ENCODE data around the gene SNRPA. TPM values are rescaled to one million over a fixed set of nuclear protein-coding genes. Genes with fewer than 3 reads are reported as not detected.

SNRPA gene
- total and polyA plus RNA-seq, 2 of the 13 experiments (the other 11 are each of a cell fraction or from before 2014, with no cell fraction given), result 59.6 to 162 TPM

DNA sequence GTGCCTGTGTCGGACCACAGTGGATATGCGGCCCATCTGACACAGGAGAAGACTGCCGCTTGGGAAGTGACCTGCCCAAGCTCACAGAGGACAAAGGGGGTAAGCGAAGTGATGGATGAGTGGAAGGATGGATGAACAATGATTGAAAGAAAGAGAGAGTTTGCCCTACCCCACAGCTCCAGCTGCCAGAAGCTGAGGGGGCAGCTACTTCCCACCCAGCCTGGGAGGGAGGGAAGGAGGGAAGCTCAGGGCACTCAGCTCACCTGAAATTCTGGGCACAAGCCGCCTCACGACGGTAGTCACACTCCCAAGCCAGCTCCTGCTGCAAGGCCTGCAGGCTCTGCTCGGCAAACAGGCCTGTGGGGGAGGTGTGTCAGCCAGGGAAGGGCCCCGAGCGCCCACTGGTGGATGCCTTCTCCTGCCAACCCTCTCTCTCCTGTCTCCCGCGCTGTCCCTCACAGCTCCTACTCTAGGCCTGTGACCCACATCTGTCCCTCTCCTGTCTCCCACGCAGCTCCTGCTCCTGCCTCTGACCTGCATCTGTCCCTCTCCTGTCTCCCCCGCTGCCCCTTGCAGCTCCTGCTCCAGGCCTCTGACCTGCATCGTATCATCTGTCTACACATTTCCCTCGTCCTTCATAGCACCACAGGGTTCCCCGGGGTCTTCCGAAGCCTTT, 48.5 kb upstream of the SNRPA start (continued):
- no peak for TF ChIP-seq SP2 (CRISPR knock-in tag; IDR thresholded peaks at IDR 0.05)
- TF ChIP-seq RXRA (CRISPR knock-in tag; IDR thresholded peaks at IDR 0.05), result no peak
- TF ChIP-seq, protein P1, sequence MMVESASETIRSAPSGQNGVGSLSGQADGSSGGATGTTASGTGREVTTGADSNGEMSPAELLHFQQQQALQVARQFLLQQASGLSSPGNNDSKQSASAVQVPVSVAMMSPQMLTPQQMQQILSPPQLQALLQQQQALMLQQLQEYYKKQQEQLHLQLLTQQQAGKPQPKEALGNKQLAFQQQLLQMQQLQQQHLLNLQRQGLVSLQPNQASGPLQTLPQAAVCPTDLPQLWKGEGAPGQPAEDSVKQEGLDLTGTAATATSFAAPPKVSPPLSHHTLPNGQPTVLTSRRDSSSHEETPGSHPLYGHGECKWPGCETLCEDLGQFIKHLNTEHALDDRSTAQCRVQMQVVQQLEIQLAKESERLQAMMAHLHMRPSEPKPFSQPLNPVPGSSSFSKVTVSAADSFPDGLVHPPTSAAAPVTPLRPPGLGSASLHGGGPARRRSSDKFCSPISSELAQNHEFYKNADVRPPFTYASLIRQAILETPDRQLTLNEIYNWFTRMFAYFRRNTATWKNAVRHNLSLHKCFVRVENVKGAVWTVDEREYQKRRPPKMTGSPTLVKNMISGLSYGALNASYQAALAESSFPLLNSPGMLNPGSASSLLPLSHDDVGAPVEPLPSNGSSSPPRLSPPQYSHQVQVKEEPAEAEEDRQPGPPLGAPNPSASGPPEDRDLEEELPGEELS (CRISPR knock-in tag; IDR thresholded peaks at IDR 0.05), result no peak
- TF ChIP-seq SMC3 (IDR thresholded peaks at IDR 0.05; ENCODE audit: low read length), result peak; percentile 55
- no peak for TF ChIP-seq ZBTB7B (CRISPR knock-in tag; IDR thresholded peaks at IDR 0.05)
- no peak for TF ChIP-seq ZNF510 (CRISPR knock-in tag; IDR thresholded peaks at IDR 0.05; ENCODE audit: low read depth)
- TF ChIP-seq PRPF4 (IDR thresholded peaks at IDR 0.05; ENCODE audit: low read depth, low read length, poor library complexity, severe bottlenecking), result no peak
- peak; percentile 66 for TF ChIP-seq XRCC5 (optimal IDR thresholded peaks at IDR 0.05; ENCODE audit: low read length)
- TF ChIP-seq LRRFIP1 (CRISPR knock-in tag; conservative IDR thresholded peaks at IDR 0.05), result no peak
- TF ChIP-seq ZNF12 (CRISPR knock-in tag; IDR thresholded peaks at IDR 0.05), result no peak
- peak; percentile 43; the same call in 1 of the 2 replicates for TF ChIP-seq ZNF292 (CRISPR knock-in tag; IDR thresholded peaks at IDR 0.05; ENCODE audit: borderline replicate concordance, low read depth)
- no peak for TF ChIP-seq KLF11 (CRISPR knock-in tag; IDR thresholded peaks at IDR 0.05)
- TF ChIP-seq TEAD3 (CRISPR knock-in tag; optimal IDR thresholded peaks at IDR 0.05; ENCODE audit: borderline replicate concordance), result peak; percentile 30
- no peak for TF ChIP-seq ZNF24 (IDR thresholded peaks at IDR 0.05)
- TF ChIP-seq ZNF496 (CRISPR knock-in tag; IDR thresholded peaks at IDR 0.05; ENCODE audit: insufficient replicate concordance), result no peak
- no peak for TF ChIP-seq IRF2 (CRISPR knock-in tag; IDR thresholded peaks at IDR 0.05)
- TF ChIP-seq TEAD2 (CRISPR knock-in tag; IDR thresholded peaks at IDR 0.05), result no peak
- no peak for TF ChIP-seq FOXC1 (CRISPR knock-in tag; IDR thresholded peaks at IDR 0.05; ENCODE audit: borderline replicate concordance)
- TF ChIP-seq POLR2AphosphoS5 (IDR thresholded peaks at IDR 0.05; ENCODE audit: low read depth, low read length), result no peak
- no peak for TF ChIP-seq CBX1 (IDR thresholded peaks at IDR 0.05; ENCODE audit: low read depth)
- TF ChIP-seq ZNF230 (CRISPR knock-in tag; IDR thresholded peaks at IDR 0.05), result 0 out of 2 replicates have a peak, but pooled peaks have one; percentile 26
- TF ChIP-seq POLR2A (IDR thresholded peaks at IDR 0.05; ENCODE audit: insufficient read depth in 1 of 2, low read depth in 2 of 2, low read length in 2 of 2), result no peak
- TF ChIP-seq TCF12 (IDR thresholded peaks at IDR 0.05), result no peak
- no peak for TF ChIP-seq TCF12 (CRISPR knock-in tag; IDR thresholded peaks at IDR 0.05)
- no peak for TF ChIP-seq GMEB2 (CRISPR knock-in tag; IDR thresholded peaks at IDR 0.05; ENCODE audit: low read depth)
- no peak for TF ChIP-seq ZNF776 (CRISPR knock-in tag; IDR thresholded peaks at IDR 0.05)
- no peak for TF ChIP-seq ZBTB38 (CRISPR knock-in tag; IDR thresholded peaks at IDR 0.05)

Measured in HepG2 (cell line).